IMR-90 (cell line): ENCODE measurements around the gene NKRF. TPM values are rescaled to one million over a fixed set of nuclear protein-coding genes. Genes with fewer than 3 reads are reported as not detected.

Experiments
- ATAC-seq: fragments of 200-7000 bp; cut with Tn5 transposase; 2 replicates; pipeline ENCODE4 v1.9.1; 2020; ENCODE audit warnings: low read depth, mild to moderate bottlenecking, moderate library complexity
- BruUV-seq: library from RNA; stranded (reverse); fragments of 400-500 nt; replicated peaks from 2 replicates; lab custom pipeline; 2021; lab: Mats Ljungman, UMichigan
- CTCF ChIA-PET: fragments of 300-600 bp; formaldehyde crosslinking; extraction: SDS; loops from one replicate; lab custom pipeline; 2021; ENCODE audit warnings: antibody characterized with exemption; lab: Yijun Ruan, JAX
- POLR2A ChIA-PET: fragments of 300-600 bp; sonication (Branson Sonifier 250); formaldehyde crosslinking; loops from one replicate; lab custom pipeline; 2022; ENCODE audit warnings: antibody characterized with exemption; ENCODE audit not compliant: unreplicated experiment; lab: Charles Lee
- DNase-seq: peaks from one replicate; pipeline ENCODE4 v3.0.0; 2013
- H2AFZ ChIP-seq: replicated peaks from 2 replicates; pipeline ENCODE3; 2013; ENCODE audit warnings: low read length, mild to moderate bottlenecking; ENCODE audit not compliant: poor library complexity
- H2AK5ac ChIP-seq: 2 replicates; pipeline ENCODE4 v1.6.1; 2013; ENCODE audit warnings: low read depth, low read length, inconsistent platforms
- H2AK9ac ChIP-seq: replicated peaks from 2 replicates; pipeline ENCODE3; 2013; ENCODE audit warnings: mild to moderate bottlenecking, low read depth, low read length, moderate library complexity; ENCODE audit not compliant: poor library complexity
- H2BK120ac ChIP-seq: 2 replicates; pipeline ENCODE4 v1.6.1; 2013; ENCODE audit warnings: low read depth, low read length, inconsistent platforms
- H2BK15ac ChIP-seq: 3 replicates; pipeline ENCODE4 v1.6.1; 2013; ENCODE audit warnings: low read depth, low read length, inconsistent platforms
- H2BK20ac ChIP-seq: 2 replicates; pipeline ENCODE4 v1.6.1; 2013; ENCODE audit warnings: low read depth, mild to moderate bottlenecking, inconsistent platforms, low read length, moderate library complexity
- H2BK5ac ChIP-seq: 2 replicates; pipeline ENCODE4 v1.6.1; 2013; ENCODE audit warnings: mild to moderate bottlenecking, low read depth, low read length, inconsistent platforms; ENCODE audit not compliant: poor library complexity, severe bottlenecking
- H3K14ac ChIP-seq: replicated peaks from 2 replicates; pipeline ENCODE4 v1.6.1; 2013; ENCODE audit warnings: low read depth, low read length, inconsistent platforms
- H3K18ac ChIP-seq: 2 replicates; pipeline ENCODE4 v1.6.1; 2013; ENCODE audit warnings: low read depth, low read length, control low read depth
- H3K23ac ChIP-seq: 2 replicates; pipeline ENCODE4 v1.6.1; 2013; ENCODE audit warnings: low read depth, low read length, inconsistent platforms
- H3K27ac ChIP-seq: 2 replicates; pipeline ENCODE4 v1.5.1; 2013; ENCODE audit warnings: mild to moderate bottlenecking, control low read depth, low read length; ENCODE audit not compliant: insufficient read depth
- H3K27me3 ChIP-seq: 2 replicates; pipeline ENCODE4 v1.6.1; 2013; ENCODE audit warnings: low read length; ENCODE audit not compliant: control insufficient read depth, insufficient read depth
- H3K36me3 ChIP-seq: 2 replicates; pipeline ENCODE4 v1.6.1; 2013; ENCODE audit warnings: low read length, mixed read lengths; ENCODE audit not compliant: control insufficient read depth, insufficient read depth
- H3K4ac ChIP-seq: 2 replicates; pipeline ENCODE4 v1.6.1; 2013; ENCODE audit warnings: low read depth, low read length, inconsistent platforms
- H3K4me1 ChIP-seq: 2 replicates; pipeline ENCODE4 v1.6.1; 2013; ENCODE audit warnings: low read length, mixed read lengths; ENCODE audit not compliant: control insufficient read depth, insufficient read depth
- H3K4me2 ChIP-seq: 2 replicates; pipeline ENCODE4 v1.6.1; 2013; ENCODE audit warnings: low read depth, mild to moderate bottlenecking, control low read depth, low read length, moderate library complexity
- H3K4me3 ChIP-seq: 2 replicates; pipeline ENCODE4 v1.5.1; 2013; ENCODE audit warnings: low read depth, mild to moderate bottlenecking, control low read depth, low read length, moderate library complexity; ENCODE audit not compliant: insufficient read depth
- H3K56ac ChIP-seq: 2 replicates; pipeline ENCODE4 v1.6.1; 2013; ENCODE audit warnings: low read length, inconsistent platforms; ENCODE audit not compliant: insufficient read depth; ENCODE audit errors: extremely low read depth
- H3K79me1 ChIP-seq, 2 experiments: 2 replicates each; pipeline ENCODE4 v1.6.1; 2013; ENCODE audit warnings: low read length in 2 of 2, inconsistent platforms in 1 of 2, low read depth in 1 of 2
- H3K9ac ChIP-seq: 2 replicates; pipeline ENCODE4 v1.6.1; 2013; ENCODE audit warnings: low read depth, low read length, control low read depth
- H3K9me1 ChIP-seq: 2 replicates; pipeline ENCODE4 v1.6.1; 2013; ENCODE audit warnings: low read length, inconsistent platforms; ENCODE audit not compliant: insufficient read depth
- H3K9me3 ChIP-seq: 2 replicates; pipeline ENCODE4 v1.6.1; 2013; ENCODE audit warnings: low read length; ENCODE audit not compliant: control insufficient read depth, insufficient read depth
- H4K20me1 ChIP-seq: 2 replicates; pipeline ENCODE4 v1.6.1; 2013; ENCODE audit warnings: low read length, inconsistent platforms; ENCODE audit not compliant: insufficient read depth
- H4K5ac ChIP-seq: 2 replicates; pipeline ENCODE4 v1.6.1; 2013; ENCODE audit warnings: mild to moderate bottlenecking, low read depth, low read length, control low read depth
- H4K8ac ChIP-seq, 2 experiments: 2 replicates each; pipeline ENCODE4 v1.6.1; 2013; ENCODE audit warnings: low read depth in 2 of 2, low read length in 2 of 2, control low read depth in 1 of 2, inconsistent platforms in 1 of 2
- H4K91ac ChIP-seq: 2 replicates; pipeline ENCODE4 v1.6.1; 2013; ENCODE audit warnings: low read depth, low read length, inconsistent platforms; ENCODE audit not compliant: insufficient read depth
- BHLHE40 ChIP-seq: fragments of 150-350 bp; IDR thresholded peaks from 2 replicates; pipeline ENCODE4 v1.6.1; 2016; ENCODE audit warnings: mild to moderate bottlenecking, low read depth, low read length
- CEBPB ChIP-seq: IDR thresholded peaks from 2 replicates; pipeline ENCODE4 v1.6.1; 2012; ENCODE audit warnings: low read depth, low read length, improper control_type of control experiment
- CHD1 ChIP-seq: IDR thresholded peaks from 2 replicates; pipeline ENCODE4 v1.6.1; 2012; ENCODE audit warnings: low read depth, low read length, improper control_type of control experiment
- FOS ChIP-seq: fragments of 150-350 bp; IDR thresholded peaks from 2 replicates; pipeline ENCODE4 v1.6.1; 2016; ENCODE audit warnings: low read depth, low read length
- MAFK ChIP-seq: IDR thresholded peaks from 2 replicates; pipeline ENCODE4 v1.6.1; 2012; ENCODE audit warnings: low read depth, low read length, improper control_type of control experiment
- MAZ ChIP-seq: IDR thresholded peaks from 2 replicates; pipeline ENCODE4 v1.6.1; 2012; ENCODE audit warnings: low read depth, mild to moderate bottlenecking, low read length, improper control_type of control experiment, moderate library complexity, borderline replicate concordance
- MXI1 ChIP-seq: IDR thresholded peaks from 2 replicates; pipeline ENCODE4 v1.6.1; 2012; ENCODE audit warnings: low read depth, mild to moderate bottlenecking, low read length, moderate library complexity, borderline replicate concordance
- NFE2L2 ChIP-seq: fragments of 150-350 bp; IDR thresholded peaks from 2 replicates; pipeline ENCODE4 v1.6.1; 2016; ENCODE audit warnings: low read depth, mild to moderate bottlenecking, low read length
- POLR2A ChIP-seq: IDR thresholded peaks from 2 replicates; pipeline ENCODE4 v1.6.1; 2012; ENCODE audit warnings: mild to moderate bottlenecking, low read depth, low read length
- RAD21 ChIP-seq: IDR thresholded peaks from 2 replicates; pipeline ENCODE4 v1.6.1; 2012; ENCODE audit warnings: low read length, improper control_type of control experiment
- RCOR1 ChIP-seq: IDR thresholded peaks from 2 replicates; pipeline ENCODE4 v1.6.1; 2012; ENCODE audit warnings: mild to moderate bottlenecking, low read length, improper control_type of control experiment; ENCODE audit not compliant: insufficient replicate concordance
- RFX5 ChIP-seq: IDR thresholded peaks from 2 replicates; pipeline ENCODE4 v1.8.0; 2012; ENCODE audit warnings: low read depth, mild to moderate bottlenecking, low read length, moderate library complexity
- SMC3 ChIP-seq: fragments of 150-350 bp; IDR thresholded peaks from 2 replicates; pipeline ENCODE4 v1.6.1; 2016; ENCODE audit warnings: low read depth, mild to moderate bottlenecking, antibody characterized with exemption, low read length, moderate library complexity
- WGBS, 2 experiments: methylation state at CpG; one replicate each; pipeline versions ENCODE4 v1.1.5 to v1.1.7; 2013; ENCODE audit warnings: missing lambda C conversion rate in 2 of 2; ENCODE audit not compliant: insufficient read length in 1 of 2; ENCODE audit errors: extremely low coverage in 2 of 2; 5-methylcytosine and 5-hydroxymethylcytosine counted together
- dilution Hi-C: fragments of 300-500 bp; cut with HindIII; formaldehyde crosslinking; loops from one replicate; pipeline ENCODE4 v1.14.3; 2018; ENCODE audit warnings: low sequenced_read_pairs; ENCODE audit not compliant: unreplicated experiment
- in situ Hi-C: fragments of 300-500 bp; cut with MboI; formaldehyde crosslinking; loops from 3 replicates; pipeline ENCODE4 v1.14.3; 2019; ENCODE audit warnings: low sequenced_read_pairs, inconsistent platforms, mixed read lengths
- intact Hi-C: fragments of 100-400 bp; cut with micrococcal nuclease; formaldehyde crosslinking; loops from 2 replicates; pipeline ENCODE4 v1.10.0; 2022
- polyA plus RNA-seq, 3 experiments: library from polyadenylated mRNA; depleted of rRNA; stranded (reverse); fragments of >200 nt; gene quantifications; 2 replicates each; pipeline ENCODE4 v1.2.3, GENCODE V29; 2012; ENCODE audit warnings: low replicate concordance in 1 of 3
- total RNA-seq: library from RNA; depleted of rRNA; stranded (reverse); fragments of >200 nt; gene quantifications from 2 replicates; pipeline ENCODE4 v1.2.3, GENCODE V29; 2012
- TF ChIP-seq, protein P1 (sequence below): fragments of 150-350 bp; IDR thresholded peaks from 2 replicates; pipeline ENCODE4 v1.6.1; 2016; ENCODE audit warnings: low read depth, mild to moderate bottlenecking, low read length, moderate library complexity, borderline replicate concordance
- TF ChIP-seq, protein P2 (sequence below): fragments of 150-350 bp; IDR thresholded peaks from 2 replicates; pipeline ENCODE4 v1.6.1; 2017; ENCODE audit warnings: mild to moderate bottlenecking, antibody characterized with exemption, low read length, low read depth
- TF ChIP-seq, protein P3 (sequence below): conservative IDR thresholded peaks from 2 replicates; pipeline ENCODE4 v1.5.1; 2012; ENCODE audit warnings: mild to moderate bottlenecking, low read depth, low read length, improper control_type of control experiment

The NKRF gene
- total and polyA plus RNA-seq, 2 of the 4 experiments (the other 2 are of a cell fraction), result 2.2 to 4.1 TPM

DNA sequence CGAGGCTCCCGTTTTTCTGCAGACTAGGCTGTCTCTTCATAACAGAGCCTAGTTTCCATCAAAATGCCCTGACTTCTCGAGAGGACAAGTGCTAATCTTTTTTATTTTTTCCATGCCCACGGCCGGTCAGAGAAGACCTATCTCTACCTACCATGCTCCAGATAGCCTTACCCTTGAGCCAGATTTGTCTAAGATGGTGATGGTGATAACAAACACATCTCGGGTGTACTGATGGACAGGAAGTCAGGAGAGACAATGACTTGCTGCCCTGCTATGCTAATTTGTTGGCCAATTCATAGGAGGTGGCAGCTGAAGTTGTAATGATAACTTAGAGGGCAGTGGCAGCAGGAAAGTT is 42.2 kb upstream of the NKRF start:
- Histone ChIP-seq H4K8ac (no peak overlapping the region), H4K91ac (no peak overlapping the region), H3K79me1 (no peaks in the 10 kb centered on the region), H3K18ac (no peak overlapping the region), H2BK20ac (no peak overlapping the region), H2AK9ac (no peak overlapping the region), H3K4me3 (no peak overlapping the region), H4K5ac (no peak overlapping the region), H4K20me1 (no peaks in the 10 kb centered on the region), H3K9me3 (no peaks in the 10 kb centered on the region), H3K27ac (no peak overlapping the region), H3K23ac (no peak overlapping the region), H3K9me1 (no peaks in the 10 kb centered on the region), H3K4me2 (no peak overlapping the region), H2BK5ac (no peak overlapping the region), H3K56ac (no peak overlapping the region), H3K36me3 (peaks cover 4% of the 10 kb centered on the region; the same call in 1 of the 2 replicates), H3K9ac (no peak overlapping the region), H2AK5ac (no peak overlapping the region), H2BK120ac (no peak overlapping the region), H2AFZ (no peak overlapping the region), H3K4me1 (no peaks in the 10 kb centered on the region), H2BK15ac (no peak overlapping the region), H3K4ac (no peak overlapping the region), H3K27me3 (no peaks in the 10 kb centered on the region), H3K14ac (no peak overlapping the region)
- dilution Hi-C loops, result no loop called here
- WGBS, 2 experiments, result 80% methylated on average over 1 of the region's 6 CpGs; no CpG with 5 or more reads in 1 of the 2 experiments
- ChIA-PET CTCF (no interaction called here), POLR2A (no interaction called here)
- no peak for ATAC-seq
- intact Hi-C loops, result no loop called here
- TF ChIP-seq MAFK, result no peak
- no peak for TF ChIP-seq MAZ
- TF ChIP-seq MXI1, result no peak
- no peak for TF ChIP-seq FOS
- no peak for TF ChIP-seq CHD1
- TF ChIP-seq CEBPB, result no peak
- TF ChIP-seq RAD21, result no peak
- TF ChIP-seq SMC3, result no peak
- TF ChIP-seq, protein P1, sequence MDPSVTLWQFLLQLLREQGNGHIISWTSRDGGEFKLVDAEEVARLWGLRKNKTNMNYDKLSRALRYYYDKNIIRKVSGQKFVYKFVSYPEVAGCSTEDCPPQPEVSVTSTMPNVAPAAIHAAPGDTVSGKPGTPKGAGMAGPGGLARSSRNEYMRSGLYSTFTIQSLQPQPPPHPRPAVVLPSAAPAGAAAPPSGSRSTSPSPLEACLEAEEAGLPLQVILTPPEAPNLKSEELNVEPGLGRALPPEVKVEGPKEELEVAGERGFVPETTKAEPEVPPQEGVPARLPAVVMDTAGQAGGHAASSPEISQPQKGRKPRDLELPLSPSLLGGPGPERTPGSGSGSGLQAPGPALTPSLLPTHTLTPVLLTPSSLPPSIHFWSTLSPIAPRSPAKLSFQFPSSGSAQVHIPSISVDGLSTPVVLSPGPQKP, result no peak
- no peak for TF ChIP-seq NFE2L2
- TF ChIP-seq POLR2A, result no peak
- TF ChIP-seq RFX5, result no peak
- TF ChIP-seq RCOR1, result no peak
- TF ChIP-seq BHLHE40, result no peak
- TF ChIP-seq, protein P2, sequence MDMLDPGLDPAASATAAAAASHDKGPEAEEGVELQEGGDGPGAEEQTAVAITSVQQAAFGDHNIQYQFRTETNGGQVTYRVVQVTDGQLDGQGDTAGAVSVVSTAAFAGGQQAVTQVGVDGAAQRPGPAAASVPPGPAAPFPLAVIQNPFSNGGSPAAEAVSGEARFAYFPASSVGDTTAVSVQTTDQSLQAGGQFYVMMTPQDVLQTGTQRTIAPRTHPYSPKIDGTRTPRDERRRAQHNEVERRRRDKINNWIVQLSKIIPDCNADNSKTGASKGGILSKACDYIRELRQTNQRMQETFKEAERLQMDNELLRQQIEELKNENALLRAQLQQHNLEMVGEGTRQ, result no peak
- TF ChIP-seq, protein P3, sequence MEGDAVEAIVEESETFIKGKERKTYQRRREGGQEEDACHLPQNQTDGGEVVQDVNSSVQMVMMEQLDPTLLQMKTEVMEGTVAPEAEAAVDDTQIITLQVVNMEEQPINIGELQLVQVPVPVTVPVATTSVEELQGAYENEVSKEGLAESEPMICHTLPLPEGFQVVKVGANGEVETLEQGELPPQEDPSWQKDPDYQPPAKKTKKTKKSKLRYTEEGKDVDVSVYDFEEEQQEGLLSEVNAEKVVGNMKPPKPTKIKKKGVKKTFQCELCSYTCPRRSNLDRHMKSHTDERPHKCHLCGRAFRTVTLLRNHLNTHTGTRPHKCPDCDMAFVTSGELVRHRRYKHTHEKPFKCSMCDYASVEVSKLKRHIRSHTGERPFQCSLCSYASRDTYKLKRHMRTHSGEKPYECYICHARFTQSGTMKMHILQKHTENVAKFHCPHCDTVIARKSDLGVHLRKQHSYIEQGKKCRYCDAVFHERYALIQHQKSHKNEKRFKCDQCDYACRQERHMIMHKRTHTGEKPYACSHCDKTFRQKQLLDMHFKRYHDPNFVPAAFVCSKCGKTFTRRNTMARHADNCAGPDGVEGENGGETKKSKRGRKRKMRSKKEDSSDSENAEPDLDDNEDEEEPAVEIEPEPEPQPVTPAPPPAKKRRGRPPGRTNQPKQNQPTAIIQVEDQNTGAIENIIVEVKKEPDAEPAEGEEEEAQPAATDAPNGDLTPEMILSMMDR, result no peak
- no peak for DNase-seq
- BruUV-seq, result no TSS peak
- in situ Hi-C loops, result no loop called here
